ENCODE measurements around the gene BTBD6. TPM values are rescaled to one million over a fixed set of nuclear protein-coding genes. Genes with fewer than 3 reads are reported as not detected.

BTBD6 gene
- total RNA-seq, 1 experiment from 2014 or later: 7.8 TPM

- no peaks in the 10 kb centered on the region for H3K4me1 Mint-ChIP-seq
- CTCF ChIA-PET: no interaction called here
Measured at GRCh38 chr14:105211086-105211757, 37.1 kb upstream of the BTBD6 start.

GRCh38 chr14:105211758-105212089 lies 36.6 kb upstream of the BTBD6 start:
- ATAC-seq (no peak), DNase-seq (ENCODE audit: low spot score) (no peak)
- ChIA-PET POLR2A (no interaction called here), CTCF (no interaction called here)
- H3K9me3 Mint-ChIP-seq: peaks cover 9% of the 10 kb centered on the region
- no peaks in the 10 kb centered on the region for H3K4me1 Mint-ChIP-seq
- H3K36me3 Mint-ChIP-seq: peaks cover 5% of the 10 kb centered on the region; the same call in 1 of the 2 replicates
- no peaks in the 10 kb centered on the region for H3K27me3 Mint-ChIP-seq (ENCODE audit: low read depth)
- H3K27ac Mint-ChIP-seq: no peak overlapping the region
- no peak overlapping the region for H3K4me3 Mint-ChIP-seq
- TF ChIP-seq KAT7 (CRISPR knock-in tag; IDR thresholded peaks at IDR 0.05; ENCODE audit: borderline replicate concordance) (no peak), HMGA2 (CRISPR knock-in tag; IDR thresholded peaks at IDR 0.05) (no peak), NR2C2 (CRISPR knock-in tag; IDR thresholded peaks at IDR 0.05) (no peak), ZNF281 (CRISPR knock-in tag; IDR thresholded peaks at IDR 0.05) (no peak), ZNF219 (CRISPR knock-in tag; IDR thresholded peaks at IDR 0.05; ENCODE audit: borderline replicate concordance) (no peak), SP1 (CRISPR knock-in tag; conservative IDR thresholded peaks at IDR 0.05) (no peak), CREB1 (CRISPR knock-in tag; IDR thresholded peaks at IDR 0.05) (no peak), TEAD4 (CRISPR knock-in tag; IDR thresholded peaks at IDR 0.05) (no peak), ZNF121 (CRISPR knock-in tag; IDR thresholded peaks at IDR 0.05) (no peak), STAT6 (CRISPR knock-in tag; conservative IDR thresholded peaks at IDR 0.05; ENCODE audit: low read depth) (no peak), NFYB (CRISPR knock-in tag; conservative IDR thresholded peaks at IDR 0.05; ENCODE audit: low read depth) (no peak), ZNF512 (CRISPR knock-in tag; IDR thresholded peaks at IDR 0.05; ENCODE audit: borderline replicate concordance) (no peak)
- TF ChIP-seq, protein P1, sequence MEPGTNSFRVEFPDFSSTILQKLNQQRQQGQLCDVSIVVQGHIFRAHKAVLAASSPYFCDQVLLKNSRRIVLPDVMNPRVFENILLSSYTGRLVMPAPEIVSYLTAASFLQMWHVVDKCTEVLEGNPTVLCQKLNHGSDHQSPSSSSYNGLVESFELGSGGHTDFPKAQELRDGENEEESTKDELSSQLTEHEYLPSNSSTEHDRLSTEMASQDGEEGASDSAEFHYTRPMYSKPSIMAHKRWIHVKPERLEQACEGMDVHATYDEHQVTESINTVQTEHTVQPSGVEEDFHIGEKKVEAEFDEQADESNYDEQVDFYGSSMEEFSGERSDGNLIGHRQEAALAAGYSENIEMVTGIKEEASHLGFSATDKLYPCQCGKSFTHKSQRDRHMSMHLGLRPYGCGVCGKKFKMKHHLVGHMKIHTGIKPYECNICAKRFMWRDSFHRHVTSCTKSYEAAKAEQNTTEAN (CRISPR knock-in tag; IDR thresholded peaks at IDR 0.05): no peak
- TF ChIP-seq, protein P2, sequence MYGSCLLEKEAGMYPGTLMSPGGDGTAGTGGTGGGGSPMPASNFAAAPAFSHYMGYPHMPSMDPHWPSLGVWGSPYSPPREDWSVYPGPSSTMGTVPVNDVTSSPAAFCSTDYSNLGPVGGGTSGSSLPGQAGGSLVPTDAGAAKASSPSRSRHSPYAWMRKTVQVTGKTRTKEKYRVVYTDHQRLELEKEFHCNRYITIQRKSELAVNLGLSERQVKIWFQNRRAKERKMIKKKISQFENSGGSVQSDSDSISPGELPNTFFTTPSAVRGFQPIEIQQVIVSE (CRISPR knock-in tag; IDR thresholded peaks at IDR 0.05; ENCODE audit: borderline replicate concordance): no peak
- TF ChIP-seq, protein P3, sequence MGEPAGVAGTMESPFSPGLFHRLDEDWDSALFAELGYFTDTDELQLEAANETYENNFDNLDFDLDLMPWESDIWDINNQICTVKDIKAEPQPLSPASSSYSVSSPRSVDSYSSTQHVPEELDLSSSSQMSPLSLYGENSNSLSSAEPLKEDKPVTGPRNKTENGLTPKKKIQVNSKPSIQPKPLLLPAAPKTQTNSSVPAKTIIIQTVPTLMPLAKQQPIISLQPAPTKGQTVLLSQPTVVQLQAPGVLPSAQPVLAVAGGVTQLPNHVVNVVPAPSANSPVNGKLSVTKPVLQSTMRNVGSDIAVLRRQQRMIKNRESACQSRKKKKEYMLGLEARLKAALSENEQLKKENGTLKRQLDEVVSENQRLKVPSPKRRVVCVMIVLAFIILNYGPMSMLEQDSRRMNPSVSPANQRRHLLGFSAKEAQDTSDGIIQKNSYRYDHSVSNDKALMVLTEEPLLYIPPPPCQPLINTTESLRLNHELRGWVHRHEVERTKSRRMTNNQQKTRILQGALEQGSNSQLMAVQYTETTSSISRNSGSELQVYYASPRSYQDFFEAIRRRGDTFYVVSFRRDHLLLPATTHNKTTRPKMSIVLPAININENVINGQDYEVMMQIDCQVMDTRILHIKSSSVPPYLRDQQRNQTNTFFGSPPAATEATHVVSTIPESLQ (CRISPR knock-in tag; IDR thresholded peaks at IDR 0.05): no peak
- TF ChIP-seq, protein P4, sequence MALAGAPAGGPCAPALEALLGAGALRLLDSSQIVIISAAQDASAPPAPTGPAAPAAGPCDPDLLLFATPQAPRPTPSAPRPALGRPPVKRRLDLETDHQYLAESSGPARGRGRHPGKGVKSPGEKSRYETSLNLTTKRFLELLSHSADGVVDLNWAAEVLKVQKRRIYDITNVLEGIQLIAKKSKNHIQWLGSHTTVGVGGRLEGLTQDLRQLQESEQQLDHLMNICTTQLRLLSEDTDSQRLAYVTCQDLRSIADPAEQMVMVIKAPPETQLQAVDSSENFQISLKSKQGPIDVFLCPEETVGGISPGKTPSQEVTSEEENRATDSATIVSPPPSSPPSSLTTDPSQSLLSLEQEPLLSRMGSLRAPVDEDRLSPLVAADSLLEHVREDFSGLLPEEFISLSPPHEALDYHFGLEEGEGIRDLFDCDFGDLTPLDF (CRISPR knock-in tag; IDR thresholded peaks at IDR 0.05): no peak

More at GRCh38 chr14:105211086-105211757, 37.1 kb upstream of the BTBD6 start:
- no peak for DNase-seq (ENCODE audit: low spot score)
- Mint-ChIP-seq H3K9me3 (peaks cover 9% of the 10 kb centered on the region), H3K36me3 (peaks cover 5% of the 10 kb centered on the region; the same call in 1 of the 2 replicates), H3K27me3 (ENCODE audit: low read depth) (no peaks in the 10 kb centered on the region), H3K4me3 (no peak overlapping the region), H3K27ac (no peak overlapping the region)
- TF ChIP-seq FOXK1 (CRISPR knock-in tag; IDR thresholded peaks at IDR 0.05) (no peak), OVOL2 (CRISPR knock-in tag; IDR thresholded peaks at IDR 0.05; ENCODE audit: borderline replicate concordance) (no peak), TEAD4 (CRISPR knock-in tag; IDR thresholded peaks at IDR 0.05) (no peak), GABPB1 (CRISPR knock-in tag; IDR thresholded peaks at IDR 0.05) (no peak)
- TF ChIP-seq, protein P3 (CRISPR knock-in tag; IDR thresholded peaks at IDR 0.05): no peak
- POLR2A ChIA-PET: no interaction called here
- no peak for ATAC-seq
